Measurements from ENCODE around the gene ANKH.

- TF ChIP-seq CTCF (IDR thresholded peaks at IDR 0.05): no peak
- no peak for TF ChIP-seq POLR2AphosphoS5 (IDR thresholded peaks at IDR 0.05; ENCODE audit: insufficient read depth in 1 of 2, low read depth in 1 of 2)
Measured at GRCh38 chr5:14790220-14790619, 81.4 kb downstream of the ANKH start.
